GM23338 (cell line): Measurements from ENCODE around the gene RNF213. TPM values are rescaled to one million over a fixed set of nuclear protein-coding genes. Genes with fewer than 3 reads are reported as not detected.

Experiments
- ATAC-seq: fragments of 200-7000 bp; cut with Tn5 transposase; 3 replicates; pipeline ENCODE4 v1.9.1; 2020
- DNase-seq: peaks from one replicate; pipeline ENCODE4 v3.0.0-alpha.2; 2015; ENCODE audit warnings: low spot score
- H2AFZ ChIP-seq: fragments of 200-600 bp; sonication (generic); 2 replicates; pipeline ENCODE4 v1.8.0; 2016; ENCODE audit warnings: antibody characterized with exemption, mild to moderate bottlenecking, moderate library complexity
- H3F3A ChIP-seq: fragments of 200-600 bp; sonication (generic); replicated peaks from 2 replicates; pipeline ENCODE4 v1.8.0; 2017; ENCODE audit warnings: antibody characterized with exemption, mixed run types, low read depth
- H3K27ac ChIP-seq: fragments of 200-600 bp; sonication (generic); 2 replicates; pipeline ENCODE4 v1.6.1; 2016; ENCODE audit warnings: low read depth
- H3K27me3 ChIP-seq: fragments of 200-600 bp; sonication (generic); 2 replicates; pipeline ENCODE4 v1.8.0; 2016; ENCODE audit warnings: mild to moderate bottlenecking, mixed run types, moderate library complexity; ENCODE audit not compliant: insufficient read depth
- H3K36me3 ChIP-seq: fragments of 200-600 bp; sonication (generic); 2 replicates; pipeline ENCODE4 v1.8.0; 2016; ENCODE audit warnings: mild to moderate bottlenecking; ENCODE audit not compliant: insufficient read depth
- H3K4me1 ChIP-seq: fragments of 200-600 bp; sonication (generic); 2 replicates; pipeline ENCODE4 v1.8.0; 2016; ENCODE audit warnings: mild to moderate bottlenecking, moderate library complexity; ENCODE audit not compliant: insufficient read depth
- H3K4me2 ChIP-seq: fragments of 200-600 bp; sonication (generic); 2 replicates; pipeline ENCODE4 v1.7.1; 2017; ENCODE audit warnings: mixed run types
- H3K4me3 ChIP-seq: fragments of 200-600 bp; sonication (generic); 2 replicates; pipeline ENCODE4 v1.6.1; 2016; ENCODE audit warnings: mixed run types
- H3K79me2 ChIP-seq: fragments of 200-600 bp; sonication (generic); replicated peaks from 2 replicates; pipeline ENCODE4 v1.8.0; 2017; ENCODE audit warnings: mild to moderate bottlenecking; ENCODE audit not compliant: insufficient read depth
- H3K9me2 ChIP-seq: fragments of 200-600 bp; sonication (generic); 2 replicates; pipeline ENCODE4 v1.8.0; 2017; ENCODE audit not compliant: insufficient read depth
- H4K20me1 ChIP-seq: fragments of 200-600 bp; sonication (generic); replicated peaks from 2 replicates; pipeline ENCODE4 v1.8.0; 2017; ENCODE audit warnings: mild to moderate bottlenecking; ENCODE audit not compliant: insufficient read depth
- H3K27ac Mint-ChIP-seq: 2 replicates; pipeline ENCODE4 v1.8.0; 2020; ENCODE audit warnings: inconsistent platforms, mild to moderate bottlenecking, moderate library complexity, mixed read lengths
- H3K27me3 Mint-ChIP-seq: 3 replicates; pipeline ENCODE4 v1.8.0; 2022; ENCODE audit warnings: low read depth, mild to moderate bottlenecking, moderate library complexity, mixed read lengths, inconsistent platforms; ENCODE audit not compliant: insufficient read depth, poor library complexity
- H3K36me3 Mint-ChIP-seq: 3 replicates; pipeline ENCODE4 v1.8.0; 2021; ENCODE audit warnings: low read depth, mild to moderate bottlenecking, inconsistent platforms, moderate library complexity, mixed read lengths
- H3K4me1 Mint-ChIP-seq: 3 replicates; pipeline ENCODE4 v1.8.0; 2020; ENCODE audit warnings: mild to moderate bottlenecking, inconsistent platforms, mixed read lengths
- H3K4me3 Mint-ChIP-seq: 3 replicates; pipeline ENCODE4 v1.8.0; 2021; ENCODE audit warnings: moderate library complexity, mild to moderate bottlenecking, inconsistent platforms, mixed read lengths
- H3K9me3 Mint-ChIP-seq: 3 replicates; pipeline ENCODE4 v1.8.0; 2020; ENCODE audit warnings: moderate library complexity, mild to moderate bottlenecking, inconsistent platforms, mixed read lengths
- CREB1 ChIP-seq: fragments of 250-450 bp; sonication (Bioruptor Pico); IDR thresholded peaks from 2 replicates; pipeline ENCODE4 v1.5.0; 2020; ENCODE audit warnings: low read depth, mild to moderate bottlenecking, moderate library complexity
- EZH2phosphoT487 ChIP-seq: fragments of 200-600 bp; sonication (generic); IDR thresholded peaks from one replicate; pipeline ENCODE4 v1.8.1; 2018; ENCODE audit warnings: antibody characterized with exemption; ENCODE audit not compliant: unreplicated experiment
- NANOG ChIP-seq: IDR thresholded peaks from 2 replicates; pipeline ENCODE4 v1.6.1; 2016; ENCODE audit warnings: antibody characterized with exemption, borderline replicate concordance
- POLR2AphosphoS5 ChIP-seq: IDR thresholded peaks from 2 replicates; pipeline ENCODE4 v1.6.1; 2016; ENCODE audit warnings: antibody characterized with exemption, low read depth
- STAT1 ChIP-seq: IDR thresholded peaks from one replicate; pipeline ENCODE4 v1.6.1; 2016; ENCODE audit warnings: antibody characterized with exemption; ENCODE audit not compliant: unreplicated experiment
- ZNF114 ChIP-seq: fragments of 250-450 bp; sonication (Bioruptor Pico); IDR thresholded peaks from 2 replicates; pipeline ENCODE4 v1.5.0; 2020; ENCODE audit warnings: mild to moderate bottlenecking, moderate library complexity
- ZNF331 ChIP-seq: fragments of 250-450 bp; sonication (Bioruptor Pico); IDR thresholded peaks from 2 replicates; pipeline ENCODE4 v1.5.0; 2020; ENCODE audit warnings: low read depth, mild to moderate bottlenecking, moderate library complexity
- polyA plus RNA-seq: library from polyadenylated mRNA; unstranded; fragments of >200 nt; fragmentation: Nextera tagmentation; extraction: Ambion mirVana; gene quantifications from 2 replicates; pipeline ENCODE4 v1.2.1, GENCODE V29; 2016
- total RNA-seq: library from RNA; depleted of rRNA; stranded (reverse); fragments of >200 nt; shearing (Covaris generic); gene quantifications from 2 replicates; pipeline ENCODE4 v1.2.3, GENCODE V29; 2014
- TF ChIP-seq, protein P1 (sequence below): IDR thresholded peaks from one replicate; pipeline ENCODE4 v1.6.1; 2018; ENCODE audit warnings: antibody characterized with exemption; ENCODE audit not compliant: unreplicated experiment
- TF ChIP-seq, protein P2 (sequence below), 2 experiments: fragments of 200-600 bp in 1 of 2; sonication (generic) in 1 of 2; conservative IDR thresholded peaks; 2 replicates each; pipeline versions ENCODE4 v1.5.1 to v1.6.1; 2016 to 2017; ENCODE audit warnings: antibody characterized with exemption in 2 of 2, low read depth in 2 of 2, mild to moderate bottlenecking in 2 of 2, moderate library complexity in 1 of 2

Gene RNF213
- total and polyA plus RNA-seq, 2 experiments from 2014 or later, result 21.2 to 67.2 TPM

- TF ChIP-seq, protein P1, sequence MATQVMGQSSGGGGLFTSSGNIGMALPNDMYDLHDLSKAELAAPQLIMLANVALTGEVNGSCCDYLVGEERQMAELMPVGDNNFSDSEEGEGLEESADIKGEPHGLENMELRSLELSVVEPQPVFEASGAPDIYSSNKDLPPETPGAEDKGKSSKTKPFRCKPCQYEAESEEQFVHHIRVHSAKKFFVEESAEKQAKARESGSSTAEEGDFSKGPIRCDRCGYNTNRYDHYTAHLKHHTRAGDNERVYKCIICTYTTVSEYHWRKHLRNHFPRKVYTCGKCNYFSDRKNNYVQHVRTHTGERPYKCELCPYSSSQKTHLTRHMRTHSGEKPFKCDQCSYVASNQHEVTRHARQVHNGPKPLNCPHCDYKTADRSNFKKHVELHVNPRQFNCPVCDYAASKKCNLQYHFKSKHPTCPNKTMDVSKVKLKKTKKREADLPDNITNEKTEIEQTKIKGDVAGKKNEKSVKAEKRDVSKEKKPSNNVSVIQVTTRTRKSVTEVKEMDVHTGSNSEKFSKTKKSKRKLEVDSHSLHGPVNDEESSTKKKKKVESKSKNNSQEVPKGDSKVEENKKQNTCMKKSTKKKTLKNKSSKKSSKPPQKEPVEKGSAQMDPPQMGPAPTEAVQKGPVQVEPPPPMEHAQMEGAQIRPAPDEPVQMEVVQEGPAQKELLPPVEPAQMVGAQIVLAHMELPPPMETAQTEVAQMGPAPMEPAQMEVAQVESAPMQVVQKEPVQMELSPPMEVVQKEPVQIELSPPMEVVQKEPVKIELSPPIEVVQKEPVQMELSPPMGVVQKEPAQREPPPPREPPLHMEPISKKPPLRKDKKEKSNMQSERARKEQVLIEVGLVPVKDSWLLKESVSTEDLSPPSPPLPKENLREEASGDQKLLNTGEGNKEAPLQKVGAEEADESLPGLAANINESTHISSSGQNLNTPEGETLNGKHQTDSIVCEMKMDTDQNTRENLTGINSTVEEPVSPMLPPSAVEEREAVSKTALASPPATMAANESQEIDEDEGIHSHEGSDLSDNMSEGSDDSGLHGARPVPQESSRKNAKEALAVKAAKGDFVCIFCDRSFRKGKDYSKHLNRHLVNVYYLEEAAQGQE, result no peak
- TF ChIP-seq ZNF331 (CRISPR knock-in tag), result no peak
Measured at GRCh38 chr17:80444644-80444979, 184.0 kb downstream of the RNF213 start (continued).

DNA sequence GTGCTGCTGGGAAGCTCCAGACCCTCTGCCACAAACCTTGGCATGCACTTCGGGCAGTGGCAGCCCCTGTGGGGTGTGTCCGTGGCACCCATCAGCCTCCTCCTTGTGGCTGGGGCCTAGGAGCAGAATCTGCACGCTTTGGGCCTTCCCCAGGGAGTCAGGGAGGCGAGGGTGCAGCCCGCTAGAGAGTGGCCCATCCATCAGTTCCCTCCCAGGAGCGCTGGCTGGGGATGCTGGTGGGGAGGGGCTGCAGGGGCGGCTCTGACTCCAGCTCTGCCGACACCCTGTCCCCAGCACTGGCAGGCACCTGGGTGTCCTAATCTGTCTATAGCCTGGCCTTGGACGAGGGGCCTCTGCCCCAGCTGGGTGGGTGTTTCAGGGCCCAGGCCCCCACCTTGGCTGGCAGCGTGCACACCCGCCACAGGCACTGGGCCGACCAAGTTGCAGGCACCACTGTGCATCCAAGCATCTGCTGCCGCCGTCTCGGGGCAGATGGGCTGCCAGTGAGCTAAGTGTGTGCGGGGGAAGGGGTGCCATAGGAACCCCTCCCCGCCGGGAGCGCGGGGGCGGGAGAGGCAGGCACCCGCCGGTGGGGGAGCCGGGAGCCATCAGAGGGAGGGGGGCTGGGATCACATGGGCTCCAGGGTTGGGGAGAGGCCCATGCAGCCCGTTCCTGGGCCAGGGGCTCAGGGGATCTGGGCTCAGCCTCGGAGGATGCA, 184.5 kb downstream of the RNF213 start:
- DNase-seq (no peak), ATAC-seq (peak; percentile 17)
- H3K4me1 ChIP-seq, result no peaks in the 10 kb centered on the region; the same call in 1 of the 2 replicates
- H3K4me2 ChIP-seq, result no peak overlapping the region
- H3K27ac ChIP-seq, result no peak overlapping the region
- no peak overlapping the region for H3K27ac Mint-ChIP-seq
- no peak overlapping the region for H3K4me3 Mint-ChIP-seq
- peaks cover 4% of the 10 kb centered on the region; the same call in 1 of the 3 replicates for H3K4me1 Mint-ChIP-seq
- H3K9me3 Mint-ChIP-seq, result no peaks in the 10 kb centered on the region
- H3K36me3 ChIP-seq, result no peaks in the 10 kb centered on the region
- no peaks in the 10 kb centered on the region for H3K36me3 Mint-ChIP-seq
- no peaks in the 10 kb centered on the region for H3K79me2 ChIP-seq
- H3K4me3 ChIP-seq, result no peak overlapping the region
- H2AFZ ChIP-seq, result no peak overlapping the region
- H4K20me1 ChIP-seq, result no peaks in the 10 kb centered on the region; the same call in none of the 2 replicates
- peaks cover 11% of the 10 kb centered on the region for H3K27me3 Mint-ChIP-seq
- no peaks in the 10 kb centered on the region for H3K27me3 ChIP-seq
- 0 out of 2 replicates have a peak, but pooled peaks cover 3% of the 10 kb centered on the region for H3F3A ChIP-seq
- no peaks in the 10 kb centered on the region for H3K9me2 ChIP-seq
- TF ChIP-seq EZH2phosphoT487 (no peak), ZNF114 (CRISPR knock-in tag) (no peak), STAT1 (no peak), CREB1 (CRISPR knock-in tag) (no peak)
- TF ChIP-seq, protein P2, sequence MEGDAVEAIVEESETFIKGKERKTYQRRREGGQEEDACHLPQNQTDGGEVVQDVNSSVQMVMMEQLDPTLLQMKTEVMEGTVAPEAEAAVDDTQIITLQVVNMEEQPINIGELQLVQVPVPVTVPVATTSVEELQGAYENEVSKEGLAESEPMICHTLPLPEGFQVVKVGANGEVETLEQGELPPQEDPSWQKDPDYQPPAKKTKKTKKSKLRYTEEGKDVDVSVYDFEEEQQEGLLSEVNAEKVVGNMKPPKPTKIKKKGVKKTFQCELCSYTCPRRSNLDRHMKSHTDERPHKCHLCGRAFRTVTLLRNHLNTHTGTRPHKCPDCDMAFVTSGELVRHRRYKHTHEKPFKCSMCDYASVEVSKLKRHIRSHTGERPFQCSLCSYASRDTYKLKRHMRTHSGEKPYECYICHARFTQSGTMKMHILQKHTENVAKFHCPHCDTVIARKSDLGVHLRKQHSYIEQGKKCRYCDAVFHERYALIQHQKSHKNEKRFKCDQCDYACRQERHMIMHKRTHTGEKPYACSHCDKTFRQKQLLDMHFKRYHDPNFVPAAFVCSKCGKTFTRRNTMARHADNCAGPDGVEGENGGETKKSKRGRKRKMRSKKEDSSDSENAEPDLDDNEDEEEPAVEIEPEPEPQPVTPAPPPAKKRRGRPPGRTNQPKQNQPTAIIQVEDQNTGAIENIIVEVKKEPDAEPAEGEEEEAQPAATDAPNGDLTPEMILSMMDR (conservative IDR thresholded peaks at IDR 0.05; ENCODE audit: low read depth in 2 of 2), result no peak

DNA sequence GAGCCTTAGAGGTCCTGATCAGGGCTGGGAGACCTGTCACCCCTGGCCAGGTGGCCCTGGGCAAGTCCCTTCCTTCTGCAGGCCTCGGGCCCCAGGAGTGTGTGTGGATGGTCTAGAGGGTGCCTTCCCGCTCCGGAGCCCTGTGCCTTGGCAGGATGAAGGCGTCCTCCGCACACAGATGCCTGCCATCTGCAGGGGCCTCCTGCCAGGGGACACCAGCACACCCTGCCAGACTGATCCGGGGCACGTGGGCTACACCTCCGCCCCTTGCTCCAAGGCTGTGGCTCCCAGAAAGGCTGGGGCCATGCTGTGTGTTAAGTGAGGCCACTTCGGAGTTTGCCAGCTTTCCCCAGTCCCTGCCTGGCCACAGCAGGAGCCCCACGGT, 185.1 kb downstream of the RNF213 start:
- no peak overlapping the region for H3K27ac ChIP-seq
- Mint-ChIP-seq H3K4me3 (no peak overlapping the region), H3K36me3 (no peaks in the 10 kb centered on the region), H3K4me1 (peaks cover 4% of the 10 kb centered on the region; the same call in 2 of the 3 replicates), H3K27ac (no peak overlapping the region), H3K9me3 (no peaks in the 10 kb centered on the region), H3K27me3 (peaks cover 11% of the 10 kb centered on the region)
- no peak overlapping the region for H3K4me3 ChIP-seq
- H3K4me1 ChIP-seq, result no peaks in the 10 kb centered on the region; the same call in 1 of the 2 replicates
- no peak for ATAC-seq
- no peak overlapping the region for H2AFZ ChIP-seq
- H3F3A ChIP-seq, result 0 out of 2 replicates have a peak, but pooled peaks cover under 1% of the 10 kb centered on the region
- no peaks in the 10 kb centered on the region for H3K9me2 ChIP-seq
- no peak for DNase-seq
- H3K36me3 ChIP-seq, result no peaks in the 10 kb centered on the region
- no peaks in the 10 kb centered on the region for H3K79me2 ChIP-seq
- no peaks in the 10 kb centered on the region for H3K27me3 ChIP-seq
- H4K20me1 ChIP-seq, result no peaks in the 10 kb centered on the region; the same call in none of the 2 replicates
- H3K4me2 ChIP-seq, result no peak overlapping the region
- TF ChIP-seq CREB1 (CRISPR knock-in tag), result no peak
- TF ChIP-seq POLR2AphosphoS5, result no peak
- TF ChIP-seq ZNF331 (CRISPR knock-in tag), result no peak
- no peak for TF ChIP-seq EZH2phosphoT487
- TF ChIP-seq NANOG, result no peak
- no peak for TF ChIP-seq ZNF114 (CRISPR knock-in tag)
